K562 (cell line): Measurements from ENCODE around the gene WHAMM. TPM values are rescaled to one million over a fixed set of nuclear protein-coding genes. Genes with fewer than 3 reads are reported as not detected.

Experiments
- DPF2 ChIP-seq: fragments of 450-650 bp; IDR thresholded peaks from 2 replicates; pipeline ENCODE4 v1.6.1; 2016
- GABPB2 ChIP-seq: fragments of 250-450 bp; sonication (Bioruptor Pico); conservative IDR thresholded peaks from 2 replicates; pipeline ENCODE4 v1.5.1; 2021; ENCODE audit warnings: mild to moderate bottlenecking
- MAFK ChIP-seq: IDR thresholded peaks from 2 replicates; pipeline ENCODE4 v1.6.1; 2011; ENCODE audit warnings: low read length, improper control_type of control experiment
- MEF2A ChIP-seq: IDR thresholded peaks from 2 replicates; pipeline ENCODE4 v1.6.1; 2011; ENCODE audit warnings: low read depth, mild to moderate bottlenecking, low read length, moderate library complexity; ENCODE audit not compliant: control insufficient read depth
- POLR2H ChIP-seq: IDR thresholded peaks from 2 replicates; pipeline ENCODE4 v1.6.1; 2016; ENCODE audit warnings: missing genetic modification characterization, low read depth, mild to moderate bottlenecking, control low read depth, missing compliant biosample characterization, moderate library complexity
- POLR3G ChIP-seq: IDR thresholded peaks from 2 replicates; pipeline ENCODE4 v1.6.1; 2011; ENCODE audit not compliant: insufficient read length, insufficient replicate concordance; ENCODE audit errors: extremely low read depth
- TCFL5 ChIP-seq: fragments of 250-450 bp; sonication (Bioruptor Pico); conservative IDR thresholded peaks from 2 replicates; pipeline ENCODE4 v1.6.1; 2021; ENCODE audit warnings: mild to moderate bottlenecking, moderate library complexity, matching md5 sums
- polyA plus RNA-seq, 8 experiments: library from polyadenylated mRNA; depleted of rRNA in 4 of 8; stranded (reverse) in 5 of 8; unstranded in 3 of 8; fragments of >200 nt; fragmentation: Nextera tagmentation in 2 of 8; fragmentation: Illumina TruSeq in 1 of 8; extraction: Ambion mirVana in 2 of 8; extraction: Trizol in 1 of 8; gene quantifications; 2 replicates each; pipeline versions ENCODE4 v1.2.1 to v1.2.3, GENCODE V29; 2011 to 2014; ENCODE audit warnings: inconsistent platforms in 1 of 8, missing spikeins in 1 of 8
- total RNA-seq, 7 experiments: library from RNA; depleted of rRNA in 6 of 7; stranded (reverse); fragments of >200 nt in 6 of 7; fragmentation: Illumina TruSeq in 2 of 7; extraction: Trizol in 2 of 7; gene quantifications; 2 replicates each; pipeline versions ENCODE4 v1.2.1 to v1.2.3, GENCODE V29; 2011 to 2021; ENCODE audit warnings: low replicate concordance in 1 of 7
- TF ChIP-seq, protein P1 (sequence below): fragments of 450-650 bp; IDR thresholded peaks from 2 replicates; pipeline ENCODE4 v1.6.1; 2016; ENCODE audit warnings: low read depth
- TF ChIP-seq, protein P2 (sequence below): fragments of 250-450 bp; sonication (Bioruptor Pico); IDR thresholded peaks from 2 replicates; pipeline ENCODE4 v1.8.0; 2022; ENCODE audit warnings: inconsistent platforms
- TF ChIP-seq, protein P3 (sequence below), 2 experiments: IDR thresholded peaks; 2 replicates each; pipeline ENCODE4 v1.6.1; 2011; ENCODE audit warnings: borderline replicate concordance in 1 of 2, control low read depth in 1 of 2, low read depth in 1 of 2, low read length in 1 of 2, mild to moderate bottlenecking in 1 of 2, mixed read lengths in 1 of 2, moderate library complexity in 1 of 2; ENCODE audit not compliant: insufficient read depth in 1 of 2, insufficient read length in 1 of 2, poor library complexity in 1 of 2, severe bottlenecking in 1 of 2; ENCODE audit errors: extremely low read depth in 1 of 2
- TF ChIP-seq, protein P4 (sequence below): fragments of 250-450 bp; sonication (Bioruptor Pico); IDR thresholded peaks from 2 replicates; pipeline ENCODE4 v1.5.0; 2020; ENCODE audit warnings: mild to moderate bottlenecking
- TF ChIP-seq, protein P5 (sequence below): sonication (generic); formaldehyde crosslinking; IDR thresholded peaks from 2 replicates; pipeline ENCODE4 v1.8.1; 2023; ENCODE audit warnings: mild to moderate bottlenecking, missing genetic modification reagents

Gene WHAMM
- total and polyA plus RNA-seq, 9 of the 15 experiments (the other 6 are each of a cell fraction or from before 2014, with no cell fraction given), result 2.0 to 4.8 (median 3.6) TPM

DNA sequence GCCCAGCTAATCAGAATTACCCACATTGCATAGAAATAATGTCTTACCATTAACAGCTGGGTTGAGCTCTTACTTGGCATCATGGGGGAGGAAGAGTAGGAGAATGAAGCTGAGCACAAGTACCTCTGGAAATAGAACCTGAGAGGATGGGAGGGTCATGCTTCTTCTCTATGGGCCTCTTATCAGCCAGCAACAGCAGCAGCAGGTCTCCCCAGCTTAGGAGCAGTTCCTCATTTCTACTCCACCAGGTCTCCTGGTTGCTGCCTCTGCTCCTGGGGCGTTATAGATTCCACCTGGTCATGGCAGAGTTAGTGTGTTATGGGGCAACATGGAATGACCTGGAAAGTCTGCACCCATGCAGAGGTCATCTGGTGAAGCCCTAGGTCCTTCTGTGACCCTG lies 6.9 kb upstream of the WHAMM start (continued):
- TF ChIP-seq, protein P1, sequence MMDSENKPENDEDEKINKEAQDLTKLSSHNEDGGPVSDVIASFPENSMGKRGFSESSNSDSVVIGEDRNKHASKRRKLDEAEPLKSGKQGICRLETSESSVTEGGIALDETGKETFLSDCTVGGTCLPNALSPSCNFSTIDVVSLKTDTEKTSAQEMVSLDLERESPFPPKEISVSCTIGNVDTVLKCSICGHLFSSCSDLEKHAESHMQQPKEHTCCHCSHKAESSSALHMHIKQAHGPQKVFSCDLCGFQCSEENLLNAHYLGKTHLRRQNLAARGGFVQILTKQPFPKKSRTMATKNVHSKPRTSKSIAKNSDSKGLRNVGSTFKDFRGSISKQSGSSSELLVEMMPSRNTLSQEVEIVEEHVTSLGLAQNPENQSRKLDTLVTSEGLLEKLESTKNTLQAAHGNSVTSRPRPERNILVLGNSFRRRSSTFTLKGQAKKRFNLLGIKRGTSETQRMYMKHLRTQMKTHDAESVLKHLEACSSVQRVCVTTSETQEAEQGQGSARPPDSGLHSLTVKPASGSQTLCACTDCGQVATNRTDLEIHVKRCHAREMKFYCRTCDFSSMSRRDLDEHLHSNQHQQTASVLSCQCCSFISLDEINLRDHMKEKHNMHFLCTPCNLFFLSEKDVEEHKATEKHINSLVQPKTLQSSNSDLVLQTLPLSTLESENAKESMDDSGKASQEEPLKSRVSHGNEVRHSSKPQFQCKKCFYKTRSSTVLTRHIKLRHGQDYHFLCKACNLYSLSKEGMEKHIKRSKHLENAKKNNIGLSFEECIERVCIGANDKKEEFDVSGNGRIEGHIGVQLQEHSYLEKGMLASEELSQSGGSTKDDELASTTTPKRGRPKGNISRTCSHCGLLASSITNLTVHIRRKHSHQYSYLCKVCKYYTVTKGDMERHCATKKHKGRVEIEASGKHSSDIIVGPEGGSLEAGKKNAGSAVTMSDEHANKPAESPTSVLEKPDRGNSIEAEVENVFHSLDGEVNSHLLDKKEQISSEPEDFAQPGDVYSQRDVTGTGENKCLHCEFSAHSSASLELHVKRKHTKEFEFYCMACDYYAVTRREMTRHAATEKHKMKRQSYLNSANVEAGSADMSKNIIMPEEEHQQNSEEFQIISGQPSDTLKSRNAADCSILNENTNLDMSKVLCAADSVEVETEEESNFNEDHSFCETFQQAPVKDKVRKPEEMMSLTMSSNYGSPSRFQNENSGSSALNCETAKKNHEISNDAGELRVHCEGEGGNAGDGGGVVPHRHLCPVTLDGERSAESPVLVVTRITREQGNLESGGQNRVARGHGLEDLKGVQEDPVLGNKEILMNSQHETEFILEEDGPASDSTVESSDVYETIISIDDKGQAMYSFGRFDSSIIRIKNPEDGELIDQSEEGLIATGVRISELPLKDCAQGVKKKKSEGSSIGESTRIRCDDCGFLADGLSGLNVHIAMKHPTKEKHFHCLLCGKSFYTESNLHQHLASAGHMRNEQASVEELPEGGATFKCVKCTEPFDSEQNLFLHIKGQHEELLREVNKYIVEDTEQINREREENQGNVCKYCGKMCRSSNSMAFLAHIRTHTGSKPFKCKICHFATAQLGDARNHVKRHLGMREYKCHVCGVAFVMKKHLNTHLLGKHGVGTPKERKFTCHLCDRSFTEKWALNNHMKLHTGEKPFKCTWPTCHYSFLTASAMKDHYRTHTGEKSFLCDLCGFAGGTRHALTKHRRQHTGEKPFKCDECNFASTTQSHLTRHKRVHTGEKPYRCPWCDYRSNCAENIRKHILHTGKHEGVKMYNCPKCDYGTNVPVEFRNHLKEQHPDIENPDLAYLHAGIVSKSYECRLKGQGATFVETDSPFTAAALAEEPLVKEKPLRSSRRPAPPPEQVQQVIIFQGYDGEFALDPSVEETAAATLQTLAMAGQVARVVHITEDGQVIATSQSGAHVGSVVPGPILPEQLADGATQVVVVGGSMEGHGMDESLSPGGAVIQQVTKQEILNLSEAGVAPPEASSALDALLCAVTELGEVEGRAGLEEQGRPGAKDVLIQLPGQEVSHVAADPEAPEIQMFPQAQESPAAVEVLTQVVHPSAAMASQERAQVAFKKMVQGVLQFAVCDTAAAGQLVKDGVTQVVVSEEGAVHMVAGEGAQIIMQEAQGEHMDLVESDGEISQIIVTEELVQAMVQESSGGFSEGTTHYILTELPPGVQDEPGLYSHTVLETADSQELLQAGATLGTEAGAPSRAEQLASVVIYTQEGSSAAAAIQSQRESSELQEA, result no peak
- TF ChIP-seq POLR2H (tag) (no peak), TCFL5 (CRISPR knock-in tag) (no peak), DPF2 (peak; percentile 93), GABPB2 (CRISPR knock-in tag) (no peak), MAFK (no peak), POLR3G (no peak), MEF2A (peak; percentile 72; the same call in 1 of the 2 replicates)
- TF ChIP-seq, protein P2, sequence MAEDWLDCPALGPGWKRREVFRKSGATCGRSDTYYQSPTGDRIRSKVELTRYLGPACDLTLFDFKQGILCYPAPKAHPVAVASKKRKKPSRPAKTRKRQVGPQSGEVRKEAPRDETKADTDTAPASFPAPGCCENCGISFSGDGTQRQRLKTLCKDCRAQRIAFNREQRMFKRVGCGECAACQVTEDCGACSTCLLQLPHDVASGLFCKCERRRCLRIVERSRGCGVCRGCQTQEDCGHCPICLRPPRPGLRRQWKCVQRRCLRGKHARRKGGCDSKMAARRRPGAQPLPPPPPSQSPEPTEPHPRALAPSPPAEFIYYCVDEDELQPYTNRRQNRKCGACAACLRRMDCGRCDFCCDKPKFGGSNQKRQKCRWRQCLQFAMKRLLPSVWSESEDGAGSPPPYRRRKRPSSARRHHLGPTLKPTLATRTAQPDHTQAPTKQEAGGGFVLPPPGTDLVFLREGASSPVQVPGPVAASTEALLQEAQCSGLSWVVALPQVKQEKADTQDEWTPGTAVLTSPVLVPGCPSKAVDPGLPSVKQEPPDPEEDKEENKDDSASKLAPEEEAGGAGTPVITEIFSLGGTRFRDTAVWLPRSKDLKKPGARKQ (CRISPR knock-in tag), result no peak
- TF ChIP-seq, protein P3, sequence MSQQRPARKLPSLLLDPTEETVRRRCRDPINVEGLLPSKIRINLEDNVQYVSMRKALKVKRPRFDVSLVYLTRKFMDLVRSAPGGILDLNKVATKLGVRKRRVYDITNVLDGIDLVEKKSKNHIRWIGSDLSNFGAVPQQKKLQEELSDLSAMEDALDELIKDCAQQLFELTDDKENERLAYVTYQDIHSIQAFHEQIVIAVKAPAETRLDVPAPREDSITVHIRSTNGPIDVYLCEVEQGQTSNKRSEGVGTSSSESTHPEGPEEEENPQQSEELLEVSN (IDR thresholded peaks at IDR 0.05; ENCODE audit: borderline replicate concordance in 1 of 2, extremely low read depth in 1 of 2, insufficient read depth in 1 of 2, insufficient read length in 1 of 2, low read depth in 1 of 2, low read length in 1 of 2, poor library complexity in 1 of 2, severe bottlenecking in 1 of 2), result no peak
- TF ChIP-seq, protein P4, sequence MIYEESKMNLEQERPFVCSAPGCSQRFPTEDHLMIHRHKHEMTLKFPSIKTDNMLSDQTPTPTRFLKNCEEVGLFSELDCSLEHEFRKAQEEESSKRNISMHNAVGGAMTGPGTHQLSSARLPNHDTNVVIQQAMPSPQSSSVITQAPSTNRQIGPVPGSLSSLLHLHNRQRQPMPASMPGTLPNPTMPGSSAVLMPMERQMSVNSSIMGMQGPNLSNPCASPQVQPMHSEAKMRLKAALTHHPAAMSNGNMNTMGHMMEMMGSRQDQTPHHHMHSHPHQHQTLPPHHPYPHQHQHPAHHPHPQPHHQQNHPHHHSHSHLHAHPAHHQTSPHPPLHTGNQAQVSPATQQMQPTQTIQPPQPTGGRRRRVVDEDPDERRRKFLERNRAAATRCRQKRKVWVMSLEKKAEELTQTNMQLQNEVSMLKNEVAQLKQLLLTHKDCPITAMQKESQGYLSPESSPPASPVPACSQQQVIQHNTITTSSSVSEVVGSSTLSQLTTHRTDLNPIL (CRISPR knock-in tag), result no peak
- TF ChIP-seq, protein P5, sequence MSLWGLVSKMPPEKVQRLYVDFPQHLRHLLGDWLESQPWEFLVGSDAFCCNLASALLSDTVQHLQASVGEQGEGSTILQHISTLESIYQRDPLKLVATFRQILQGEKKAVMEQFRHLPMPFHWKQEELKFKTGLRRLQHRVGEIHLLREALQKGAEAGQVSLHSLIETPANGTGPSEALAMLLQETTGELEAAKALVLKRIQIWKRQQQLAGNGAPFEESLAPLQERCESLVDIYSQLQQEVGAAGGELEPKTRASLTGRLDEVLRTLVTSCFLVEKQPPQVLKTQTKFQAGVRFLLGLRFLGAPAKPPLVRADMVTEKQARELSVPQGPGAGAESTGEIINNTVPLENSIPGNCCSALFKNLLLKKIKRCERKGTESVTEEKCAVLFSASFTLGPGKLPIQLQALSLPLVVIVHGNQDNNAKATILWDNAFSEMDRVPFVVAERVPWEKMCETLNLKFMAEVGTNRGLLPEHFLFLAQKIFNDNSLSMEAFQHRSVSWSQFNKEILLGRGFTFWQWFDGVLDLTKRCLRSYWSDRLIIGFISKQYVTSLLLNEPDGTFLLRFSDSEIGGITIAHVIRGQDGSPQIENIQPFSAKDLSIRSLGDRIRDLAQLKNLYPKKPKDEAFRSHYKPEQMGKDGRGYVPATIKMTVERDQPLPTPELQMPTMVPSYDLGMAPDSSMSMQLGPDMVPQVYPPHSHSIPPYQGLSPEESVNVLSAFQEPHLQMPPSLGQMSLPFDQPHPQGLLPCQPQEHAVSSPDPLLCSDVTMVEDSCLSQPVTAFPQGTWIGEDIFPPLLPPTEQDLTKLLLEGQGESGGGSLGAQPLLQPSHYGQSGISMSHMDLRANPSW, result no peak
